Forelimb muscle (tissue), 1 donor: ENCODE data around the gene ENDOD1. TPM values are rescaled to one million over a fixed set of nuclear protein-coding genes. Genes with fewer than 3 reads are reported as not detected.
"Not testable (repeated sequence)": the region's sequence is repeated elsewhere in the genome, so short reads cannot be mapped to it uniquely, and the experiment has no call there.

Experiments used
- DNase-seq: peaks from one replicate; pipeline ENCODE4 v3.0.0-alpha.2; 2013; ENCODE audit warnings: low read depth
- polyA plus RNA-seq: library from polyadenylated mRNA; unstranded; fragments of 120-200 nt; gene quantifications from one replicate; pipeline ENCODE4 v1.2.1, GENCODE V29; 2013; ENCODE audit not compliant: insufficient read length

The ENDOD1 gene
- polyA plus RNA-seq, 1 donor: 61.0 TPM

- DNase-seq: no peak
These were observed 13.1 kb downstream of the ENDOD1 start for GRCh38 chr11:95102733-95103132.

GRCh38 chr11:95103701-95104100 lies 14.1 kb downstream of the ENDOD1 start:
- no peak for DNase-seq

GRCh38 chr11:95104121-95104830 lies 14.6 kb downstream of the ENDOD1 start:
- no peak for DNase-seq

- no peak for DNase-seq
These were observed 15.2 kb downstream of the ENDOD1 start for GRCh38 chr11:95104856-95105255.

- no peak for DNase-seq
These were observed 18.5 kb downstream of the ENDOD1 start for GRCh38 chr11:95108159-95108611.

- no peak for DNase-seq
These were observed 19.3 kb downstream of the ENDOD1 start for GRCh38 chr11:95108671-95109551.

GRCh38 chr11:95111471-95111870 lies 21.8 kb downstream of the ENDOD1 start:
- DNase-seq: not testable (repeated sequence)

- no peak for DNase-seq
These were observed 22.4 kb downstream of the ENDOD1 start for GRCh38 chr11:95111923-95112540.

- DNase-seq: no peak
These were observed 26.0 kb downstream of the ENDOD1 start for GRCh38 chr11:95115597-95115996.

- no peak for DNase-seq
These were observed 29.9 kb downstream of the ENDOD1 start for GRCh38 chr11:95119361-95120060.

GRCh38 chr11:95121698-95122097 lies 32.1 kb downstream of the ENDOD1 start:
- DNase-seq: no peak

GRCh38 chr11:95123556-95123955 lies 33.9 kb downstream of the ENDOD1 start:
- DNase-seq: peak; percentile 48

GRCh38 chr11:95128602-95129001 lies 39.0 kb downstream of the ENDOD1 start:
- DNase-seq: no peak

GRCh38 chr11:95132956-95133355 lies 43.3 kb downstream of the ENDOD1 start:
- no peak for DNase-seq

GRCh38 chr11:95134491-95134890 lies 44.8 kb downstream of the ENDOD1 start:
- no peak for DNase-seq

- no peak for DNase-seq
These were observed 45.5 kb downstream of the ENDOD1 start for GRCh38 chr11:95135155-95135554.

GRCh38 chr11:95135880-95136279 lies 46.2 kb downstream of the ENDOD1 start:
- DNase-seq: no peak

- DNase-seq: not testable (repeated sequence)
These were observed 47.1 kb downstream of the ENDOD1 start for GRCh38 chr11:95136747-95137146.

- DNase-seq: no peak
These were observed 47.7 kb downstream of the ENDOD1 start for GRCh38 chr11:95137299-95137698.

- no peak for DNase-seq
These were observed 48.8 kb downstream of the ENDOD1 start for GRCh38 chr11:95138448-95138847.

GRCh38 chr11:95140397-95141033 lies 50.9 kb downstream of the ENDOD1 start:
- DNase-seq: no peak
